Stimulated activated CD4-positive, alpha-beta T cell treated with anti-CD3 and anti-CD28 coated beads, Interleukin-4, amount 100 ng/mL, for 48 hours (primary cell): ENCODE results near the gene CYP27B1.

Experiments
- DNase-seq, 2 donors: peaks; one replicate each; pipeline ENCODE4 v3.0.0-alpha.2; 2020; ENCODE audit warnings: low read depth in 2 of 2

The CYP27B1 gene

GRCh38 chr12:57751788-57752667, 14.8 kb downstream of the CYP27B1 start, which contains the start of gene CDK4:
CDK4 (minus strand) TSS chr12:57752310; CDS start chr12:57751717, 593 bp downstream.
- peak; percentile 96 to 99 for DNase-seq

GRCh38 chr12:57751432-57751787, 15.5 kb downstream of the CYP27B1 start:
- DNase-seq: no peak

- DNase-seq: no peak
Observed at GRCh38 chr12:57750561-57751431, 16.1 kb downstream of the CYP27B1 start.

- DNase-seq: no peak
Observed at GRCh38 chr12:57749061-57749460, 17.8 kb downstream of the CYP27B1 start.

- DNase-seq: no peak
Observed at GRCh38 chr12:57746025-57746424, 20.9 kb downstream of the CYP27B1 start.

GRCh38 chr12:57745485-57745881, 21.4 kb downstream of the CYP27B1 start:
- DNase-seq: no peak

- DNase-seq: peak; percentile 93
Observed at GRCh38 chr12:57744777-57745484, 21.9 kb downstream of the CYP27B1 start, which contains the start of gene TSPAN31. TSPAN31 (plus strand) TSS chr12:57745039; CDS start chr12:57745155, 116 bp downstream.

- DNase-seq: peak; percentile 57 to 77
Observed at GRCh38 chr12:57744194-57744776, 22.6 kb downstream of the CYP27B1 start.

- DNase-seq: no peak
Observed at GRCh38 chr12:57743769-57744168, 23.1 kb downstream of the CYP27B1 start.

- peak; percentile 59 to 79 for DNase-seq
Observed at GRCh38 chr12:57741844-57742738, 24.8 kb downstream of the CYP27B1 start.

GRCh38 chr12:57741413-57741789, 25.5 kb downstream of the CYP27B1 start:
- DNase-seq: no peak

GRCh38 chr12:57740656-57741412, 26.0 kb downstream of the CYP27B1 start:
- peak; percentile 44 to 65 for DNase-seq

- DNase-seq: no peak
Observed at GRCh38 chr12:57739914-57740538, 26.9 kb downstream of the CYP27B1 start.

- no peak for DNase-seq
Observed at GRCh38 chr12:57739387-57739786, 27.5 kb downstream of the CYP27B1 start.

- no peak for DNase-seq
Observed at GRCh38 chr12:57738661-57739237, 28.1 kb downstream of the CYP27B1 start, which contains the start of gene AGAP2. AGAP2 (minus strand) TSS chr12:57738742; CDS start chr12:57738246, 496 bp downstream.

GRCh38 chr12:57737467-57738460, 29.1 kb downstream of the CYP27B1 start:
- no peak for DNase-seq

- no peak for DNase-seq
Observed at GRCh38 chr12:57736741-57737466, 30.0 kb downstream of the CYP27B1 start.
